ENCODE measurements around the gene GABRA6. TPM values are rescaled to one million over a fixed set of nuclear protein-coding genes. Genes with fewer than 3 reads are reported as not detected.

Gene GABRA6
- total RNA-seq, 1 donor from 2014 or later: not detected

GRCh38 chr5:161745392-161745791 lies 59.9 kb downstream of the GABRA6 start:
- DNase-seq (ENCODE audit: low spot score): no peak
- intact Hi-C loops (cut with DNase I): no loop called here

GRCh38 chr5:161751265-161751664 lies 65.7 kb downstream of the GABRA6 start:
- intact Hi-C loops (cut with DNase I): no loop called here
- no peak for DNase-seq (ENCODE audit: low spot score)

Other genes with a start within 250 kb of the GABRA6 start
- 0.22 TPM for gene GABRB2, start 139.0 kb upstream of the GABRA6 start, total RNA-seq
- not detected for gene GABRA1, start 162.4 kb downstream of the GABRA6 start, total RNA-seq

All from cardiac septum (tissue), 1 donor.